ENCODE measurements around the gene IL34.
"Not testable (repeated sequence)": the region's sequence is repeated elsewhere in the genome, so short reads cannot be mapped to it uniquely, and the experiment has no call there.

The IL34 gene

DNA sequence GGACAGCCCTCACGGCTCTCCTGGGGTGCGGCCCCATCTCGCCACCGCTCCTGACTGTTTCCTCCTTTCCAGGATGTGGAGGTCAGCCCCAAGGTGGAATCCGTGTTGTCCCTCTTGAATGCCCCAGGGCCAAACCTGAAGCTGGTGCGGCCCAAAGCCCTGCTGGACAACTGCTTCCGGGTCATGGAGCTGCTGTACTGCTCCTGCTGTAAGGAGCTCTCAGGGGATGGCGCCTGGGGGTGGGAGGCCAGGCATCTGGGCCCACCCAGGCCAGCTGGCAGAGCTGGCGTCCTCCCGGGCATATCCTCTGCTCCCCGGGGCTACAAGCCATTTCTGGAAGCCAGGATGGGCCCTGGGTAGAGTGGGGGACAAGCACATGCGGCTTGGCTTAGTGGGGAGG is 13.2 kb downstream of the IL34 start:
- DNase-seq, result no peak

DNA sequence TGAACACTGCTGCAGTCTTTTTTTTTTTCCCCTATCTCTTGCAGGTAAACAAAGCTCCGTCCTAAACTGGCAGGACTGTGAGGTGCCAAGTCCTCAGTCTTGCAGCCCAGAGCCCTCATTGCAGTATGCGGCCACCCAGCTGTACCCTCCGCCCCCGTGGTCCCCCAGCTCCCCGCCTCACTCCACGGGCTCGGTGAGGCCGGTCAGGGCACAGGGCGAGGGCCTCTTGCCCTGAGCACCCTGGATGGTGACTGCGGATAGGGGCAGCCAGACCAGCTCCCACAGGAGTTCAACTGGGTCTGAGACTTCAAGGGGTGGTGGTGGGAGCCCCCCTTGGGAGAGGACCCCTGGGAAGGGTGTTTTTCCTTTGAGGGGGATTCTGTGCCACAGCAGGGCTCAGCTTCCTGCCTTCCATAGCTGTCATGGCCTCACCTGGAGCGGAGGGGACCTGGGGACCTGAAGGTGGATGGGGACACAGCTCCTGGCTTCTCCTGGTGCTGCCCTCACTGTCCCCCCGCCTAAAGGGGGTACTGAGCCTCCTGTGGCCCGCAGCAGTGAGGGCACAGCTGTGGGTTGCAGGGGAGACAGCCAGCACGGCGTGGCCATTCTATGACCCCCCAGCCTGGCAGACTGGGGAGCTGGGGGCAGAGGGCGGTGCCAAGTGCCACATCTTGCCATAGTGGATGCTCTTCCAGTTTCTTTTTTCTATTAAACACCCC is 13.8 kb downstream of the IL34 start:
- DNase-seq, result no peak

DNA sequence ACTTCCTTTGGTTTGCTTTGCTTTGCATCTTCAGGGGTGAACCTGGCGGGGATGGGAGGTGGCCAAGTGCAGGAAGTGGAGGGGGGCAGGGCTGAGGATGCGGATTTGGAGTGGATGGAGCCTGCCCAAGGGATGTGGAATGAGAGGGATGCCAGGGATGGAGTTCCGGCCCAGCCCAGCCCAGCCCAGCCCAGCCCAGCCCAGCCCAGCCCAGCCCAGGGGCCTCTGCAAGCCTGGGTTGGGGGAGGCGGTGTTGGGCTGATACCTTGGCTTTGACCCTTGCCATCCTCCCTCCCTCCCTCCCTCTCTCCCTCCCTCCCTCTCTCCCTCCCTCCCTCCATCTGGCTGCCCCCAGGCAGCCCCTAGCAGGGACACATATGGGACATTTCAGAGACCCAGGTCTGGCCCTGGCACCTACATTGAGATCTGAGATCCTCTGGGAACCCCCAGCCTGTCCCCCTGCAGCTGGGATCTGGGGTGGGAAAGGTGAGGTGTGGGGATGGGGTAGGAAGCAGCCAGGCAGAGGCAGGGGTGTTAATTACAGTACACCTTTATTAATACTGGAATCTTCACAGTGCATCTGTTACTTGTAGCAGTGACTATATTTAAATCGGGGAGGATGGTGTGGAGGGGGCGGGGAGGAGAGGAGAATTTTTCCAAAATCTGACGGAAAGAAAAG is 14.5 kb downstream of the IL34 start:
- DNase-seq, result no peak

DNA sequence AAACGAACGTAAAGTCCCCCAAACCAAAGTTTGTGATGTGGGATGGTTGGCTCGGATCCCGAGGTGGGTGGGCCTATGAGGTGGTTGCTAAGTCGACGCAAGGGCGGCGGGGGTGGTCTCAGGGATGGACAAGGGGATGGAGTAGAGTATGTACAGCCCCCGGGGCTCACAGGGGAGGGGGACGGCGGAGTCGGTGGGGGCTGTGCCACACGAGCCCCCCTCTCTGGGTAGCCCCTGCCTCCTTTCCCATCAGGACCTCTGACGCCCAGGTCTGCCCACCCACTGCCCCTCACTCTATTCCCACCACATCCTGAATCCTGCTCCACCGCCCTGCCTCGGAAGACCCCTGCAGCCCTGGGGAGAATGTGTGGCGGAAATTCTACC is 15.2 kb downstream of the IL34 start:
- no peak for DNase-seq

DNA sequence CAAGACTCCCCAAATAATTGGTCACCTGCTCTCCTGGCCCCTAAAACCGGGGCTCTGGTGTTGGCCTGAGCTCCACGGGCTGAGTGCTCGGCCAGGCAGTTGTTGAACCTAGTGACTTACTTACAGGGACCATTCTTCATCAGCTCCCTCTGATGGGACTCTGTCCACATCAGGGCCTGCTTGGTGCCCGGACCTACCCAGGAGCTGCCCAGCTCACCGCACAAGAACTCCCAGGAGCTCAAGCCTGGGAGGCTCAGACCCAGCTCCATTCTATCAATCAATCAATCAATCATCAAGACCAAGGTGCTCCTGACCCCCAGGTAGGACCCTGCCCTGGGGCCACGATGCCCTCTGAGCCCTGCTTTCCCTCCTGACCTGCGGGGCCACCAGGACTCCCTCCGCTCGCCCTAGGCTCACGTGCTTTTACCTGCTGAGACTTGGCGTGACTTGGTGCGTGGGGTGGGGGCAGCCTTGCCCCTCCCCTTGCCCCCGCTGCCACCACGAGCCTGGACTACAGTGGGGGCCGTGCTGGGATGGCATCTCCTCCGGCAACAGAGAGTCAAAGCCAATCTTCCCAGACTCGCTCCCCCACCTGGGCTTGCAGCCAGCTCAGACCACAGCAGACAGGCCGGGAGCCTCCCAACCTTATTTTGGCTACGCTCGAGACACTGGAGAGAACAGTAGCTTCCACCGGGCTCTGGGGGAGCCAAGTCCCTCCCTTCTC is 15.7 kb downstream of the IL34 start:
- no peak for DNase-seq

DNA sequence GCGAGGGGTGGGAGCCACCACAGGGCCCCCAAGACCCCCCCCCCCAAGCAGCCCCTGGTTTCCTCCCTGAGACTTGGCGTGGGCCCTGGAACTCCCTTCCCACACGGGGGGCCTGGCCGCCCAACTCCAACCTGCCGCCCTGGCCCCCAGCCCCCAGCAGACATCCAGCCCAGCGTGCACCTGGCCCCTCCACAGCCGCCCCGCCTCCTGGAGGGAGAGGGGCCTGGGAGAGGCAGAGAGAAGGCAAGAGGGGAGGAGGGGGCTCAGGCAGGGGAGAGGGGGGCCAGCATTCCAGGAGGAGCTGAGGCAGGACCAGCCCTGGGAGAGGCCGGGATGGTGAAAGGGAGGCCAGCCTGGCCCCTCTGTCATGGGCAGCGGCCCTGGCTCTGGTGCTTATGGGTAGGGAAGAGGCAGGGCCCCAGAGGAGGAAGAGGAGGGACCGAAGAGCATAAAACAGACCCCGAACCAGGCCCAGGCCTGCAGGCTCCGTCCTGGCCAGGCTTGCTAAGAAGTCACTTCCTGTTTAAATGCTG is 16.7 kb downstream of the IL34 start:
- no peak for DNase-seq

DNA sequence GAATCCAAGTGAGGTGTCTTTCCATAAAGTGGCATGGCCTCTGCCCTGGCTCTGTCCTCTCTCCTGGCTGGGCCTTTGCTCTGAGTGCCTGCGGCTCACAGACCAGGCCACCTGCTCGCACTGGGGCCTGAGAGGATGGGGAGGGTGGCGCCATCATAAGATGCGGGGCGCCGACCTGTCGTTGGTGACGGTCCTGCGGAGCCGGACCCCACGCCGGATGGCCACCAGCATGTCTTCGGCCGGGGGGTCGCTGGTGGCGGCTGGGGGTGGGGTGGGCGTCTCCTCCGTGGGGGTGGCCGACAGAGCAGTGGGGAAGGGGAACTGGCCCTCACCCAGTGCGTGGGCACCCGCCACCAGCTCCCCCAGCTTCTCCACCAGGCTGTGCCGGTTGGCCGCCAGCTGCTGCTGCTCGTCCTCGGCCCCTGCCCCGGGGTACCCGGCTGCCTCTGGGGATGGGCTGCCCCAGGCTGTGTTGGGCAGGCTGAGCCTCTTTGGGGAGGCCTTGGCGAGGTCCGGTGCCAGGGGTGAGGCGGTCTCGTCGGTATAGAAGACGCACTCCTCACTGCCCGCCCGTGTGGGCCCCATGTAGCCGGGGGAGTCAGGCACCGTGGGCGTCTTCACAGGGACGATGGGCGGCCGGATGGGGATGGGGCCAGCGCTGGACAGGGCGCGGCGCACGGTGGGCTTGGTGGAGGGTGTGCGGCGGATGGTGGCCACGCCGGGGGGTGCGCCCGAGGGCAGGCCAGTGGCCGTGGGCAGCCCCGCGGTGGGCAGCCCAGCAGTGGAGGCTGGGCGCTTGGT is 17.4 kb downstream of the IL34 start:
- no peak for DNase-seq

DNA sequence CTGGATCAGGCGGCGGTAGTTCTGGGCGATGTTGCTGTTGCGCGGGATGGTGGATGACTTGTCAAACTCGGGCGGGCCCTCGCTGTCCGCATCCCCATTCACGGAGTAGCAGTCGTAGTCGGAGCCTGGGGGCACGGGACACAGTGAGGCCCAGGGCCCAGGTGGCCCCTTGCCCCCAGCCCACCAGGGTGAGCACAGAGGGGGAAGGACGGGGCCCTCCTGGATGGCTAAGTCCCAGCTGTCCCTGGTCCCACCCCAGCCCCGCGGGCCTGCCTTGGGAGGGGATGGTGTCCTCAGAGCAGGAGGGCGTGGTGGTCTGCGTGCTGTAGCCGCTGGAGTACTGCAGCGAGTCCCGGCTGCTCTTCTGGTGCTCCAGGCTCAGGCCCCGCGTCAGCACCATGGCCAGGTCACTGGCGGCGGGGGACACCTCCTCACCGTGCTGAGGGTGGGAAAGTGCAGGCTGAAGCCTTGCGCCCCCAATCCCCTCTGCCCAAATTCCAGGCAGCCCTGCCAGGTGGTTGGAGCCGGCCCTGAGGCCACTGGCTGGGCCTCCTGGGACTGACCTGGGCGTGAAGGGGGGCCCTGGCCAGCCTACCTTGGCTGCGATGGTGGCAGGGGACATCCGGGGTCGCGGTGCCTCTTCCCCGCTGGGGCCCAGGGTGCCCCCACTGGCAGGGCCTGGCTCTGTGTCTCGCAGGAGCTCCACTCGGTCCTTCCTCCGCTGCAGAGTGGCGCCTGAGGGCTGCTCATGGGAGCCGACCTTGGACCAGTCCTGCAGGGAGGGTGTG is 18.2 kb downstream of the IL34 start:
- DNase-seq, result no peak

DNA sequence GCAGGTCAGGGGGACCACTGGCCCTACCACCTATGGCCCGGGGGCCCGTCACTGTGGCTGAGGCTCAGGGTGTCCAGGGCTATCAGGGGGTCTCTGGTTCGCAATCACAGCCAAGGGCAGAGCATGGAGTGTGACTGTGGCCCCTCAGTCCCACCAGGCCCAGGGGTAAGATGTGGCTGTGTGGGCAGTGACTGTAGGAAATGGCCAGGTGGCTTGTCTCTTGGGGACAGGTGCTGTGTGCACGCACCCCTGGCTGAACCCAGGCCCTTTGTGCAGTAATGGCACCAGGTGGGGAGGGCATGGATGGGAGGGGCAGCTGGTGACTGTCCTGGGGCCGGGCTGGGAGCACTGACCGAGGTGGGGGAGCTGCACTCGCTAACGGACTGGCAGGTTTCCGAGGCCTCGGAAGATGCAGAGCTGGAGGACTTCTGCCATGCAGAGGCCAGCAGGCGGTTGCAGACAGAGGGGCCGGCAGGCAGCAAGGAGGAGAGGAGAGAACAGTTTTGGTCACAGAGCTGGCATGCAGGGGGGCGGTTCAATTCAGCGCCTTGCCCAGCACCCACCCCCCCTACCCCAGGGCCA is 18.8 kb downstream of the IL34 start:
- no peak for DNase-seq

DNA sequence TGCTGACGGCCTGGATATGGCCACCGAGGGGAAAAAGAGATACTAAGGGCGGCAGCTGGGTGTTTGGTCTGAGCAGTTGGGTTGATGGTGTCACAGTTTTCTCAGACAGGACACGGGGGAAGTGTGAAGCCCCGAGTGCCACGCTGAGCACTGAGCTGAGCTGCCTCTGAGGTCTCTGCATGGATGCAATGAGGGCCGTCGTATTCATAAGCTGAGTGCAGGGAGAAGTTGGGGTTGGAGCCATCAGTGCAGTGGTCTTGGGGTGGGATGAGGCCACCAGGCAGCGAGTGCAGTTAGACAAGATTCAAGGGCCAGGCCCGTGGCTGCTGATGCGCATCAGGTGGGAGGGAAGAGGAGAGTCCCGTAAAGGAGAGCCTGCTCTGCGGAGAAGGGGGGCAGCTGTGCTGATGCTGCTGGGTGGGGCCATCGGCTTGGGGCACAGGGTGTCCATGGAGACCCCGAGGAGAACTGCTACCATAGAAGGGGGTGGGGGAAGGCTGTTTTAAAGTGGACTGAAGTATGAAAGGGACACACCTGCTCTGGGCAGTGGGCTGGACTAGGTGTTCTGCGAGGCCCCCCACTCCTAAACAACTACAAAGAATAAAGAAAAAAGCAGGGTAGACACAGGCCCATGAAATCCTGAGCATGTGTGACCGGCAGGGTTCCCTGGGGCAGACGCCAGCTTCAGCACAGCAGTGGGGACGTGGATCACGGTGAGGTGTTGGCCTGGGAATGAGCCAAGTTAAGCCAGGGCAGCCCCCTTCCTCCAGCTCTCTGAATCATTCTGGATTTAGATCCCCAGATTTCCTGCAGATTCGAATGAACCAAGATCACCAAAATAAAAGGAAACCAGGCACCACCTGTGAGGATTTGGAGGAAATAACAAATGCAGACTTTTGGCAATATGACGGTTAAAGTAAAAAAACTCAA is 19.7 kb downstream of the IL34 start:
- no peak for DNase-seq

DNA sequence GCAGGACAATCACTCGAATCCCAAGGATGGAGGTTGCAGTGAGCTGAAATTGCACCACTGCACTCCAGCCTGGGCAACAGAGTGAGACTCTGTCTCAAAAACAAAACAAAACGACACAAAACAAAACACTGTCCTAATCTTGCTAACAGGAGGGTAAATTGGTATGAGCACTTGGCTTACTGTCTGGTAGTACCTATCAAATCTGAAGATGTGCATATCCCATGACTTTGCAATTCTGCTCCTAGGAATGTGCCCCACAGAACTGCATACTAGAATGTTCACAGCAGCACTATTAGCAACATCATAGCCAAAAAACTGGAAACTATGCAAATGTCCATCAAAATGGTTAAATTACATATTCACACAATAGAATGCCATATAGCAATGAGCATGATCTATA is 23.8 kb downstream of the IL34 start:
- DNase-seq, result no peak

DNA sequence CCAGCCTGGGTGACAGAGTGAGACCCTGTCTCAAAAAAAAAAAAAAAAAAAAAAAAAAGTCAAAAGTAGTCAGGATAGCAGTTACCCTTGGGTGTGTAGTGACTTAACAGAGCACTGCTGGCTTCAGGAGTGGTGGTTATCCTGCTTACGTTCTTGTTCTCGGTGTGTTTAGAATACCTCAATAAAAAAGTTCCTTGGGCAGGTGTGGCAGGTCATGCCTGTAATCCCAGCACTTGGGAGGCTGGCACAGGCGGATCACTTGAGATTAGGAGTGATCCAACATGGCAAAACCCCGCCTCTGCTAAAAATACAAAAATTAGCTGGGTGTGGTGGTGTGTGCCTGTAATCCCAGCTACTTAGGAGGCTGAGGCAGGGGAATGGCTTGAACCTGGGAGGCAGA is 24.6 kb downstream of the IL34 start:
- not testable (repeated sequence) for DNase-seq

DNA sequence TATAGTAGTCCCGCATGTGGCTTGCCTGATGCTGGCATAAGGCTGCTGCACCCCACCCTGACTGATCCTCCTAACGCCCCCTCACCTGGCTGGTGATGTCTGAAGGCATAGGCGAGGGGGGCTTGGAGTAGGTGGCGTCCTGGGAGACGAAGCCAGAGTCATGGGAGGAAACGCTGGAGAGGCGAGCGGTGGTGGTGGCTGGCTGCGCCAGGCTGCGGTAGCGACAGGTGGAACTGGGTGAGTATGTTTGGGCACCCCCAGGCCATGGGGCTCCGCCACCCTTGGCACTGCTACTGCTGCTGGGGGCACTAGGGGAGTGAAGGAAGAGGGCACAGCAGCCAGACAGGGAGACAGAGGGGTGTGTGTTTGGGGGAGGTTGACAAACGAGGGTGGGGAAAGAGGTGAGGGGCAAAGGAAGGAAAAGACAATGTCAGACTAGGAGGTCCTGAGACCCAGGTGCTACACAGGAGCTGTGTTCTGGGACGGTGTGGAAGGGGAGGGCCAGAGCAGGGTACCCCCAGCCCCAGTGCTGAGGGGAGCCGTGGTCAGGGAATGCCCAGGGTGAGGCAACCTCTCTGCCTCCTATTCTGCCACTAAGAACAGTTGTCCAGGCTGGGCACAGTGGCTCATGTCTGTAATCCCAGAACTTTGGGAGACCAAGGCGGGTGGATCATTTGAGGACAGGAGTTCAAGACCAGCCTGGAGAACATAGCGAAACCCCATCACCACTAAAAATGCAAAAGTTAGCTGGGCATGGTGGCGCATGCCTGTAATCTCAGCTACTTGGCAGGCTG is 28.1 kb downstream of the IL34 start:
- no peak for DNase-seq

DNA sequence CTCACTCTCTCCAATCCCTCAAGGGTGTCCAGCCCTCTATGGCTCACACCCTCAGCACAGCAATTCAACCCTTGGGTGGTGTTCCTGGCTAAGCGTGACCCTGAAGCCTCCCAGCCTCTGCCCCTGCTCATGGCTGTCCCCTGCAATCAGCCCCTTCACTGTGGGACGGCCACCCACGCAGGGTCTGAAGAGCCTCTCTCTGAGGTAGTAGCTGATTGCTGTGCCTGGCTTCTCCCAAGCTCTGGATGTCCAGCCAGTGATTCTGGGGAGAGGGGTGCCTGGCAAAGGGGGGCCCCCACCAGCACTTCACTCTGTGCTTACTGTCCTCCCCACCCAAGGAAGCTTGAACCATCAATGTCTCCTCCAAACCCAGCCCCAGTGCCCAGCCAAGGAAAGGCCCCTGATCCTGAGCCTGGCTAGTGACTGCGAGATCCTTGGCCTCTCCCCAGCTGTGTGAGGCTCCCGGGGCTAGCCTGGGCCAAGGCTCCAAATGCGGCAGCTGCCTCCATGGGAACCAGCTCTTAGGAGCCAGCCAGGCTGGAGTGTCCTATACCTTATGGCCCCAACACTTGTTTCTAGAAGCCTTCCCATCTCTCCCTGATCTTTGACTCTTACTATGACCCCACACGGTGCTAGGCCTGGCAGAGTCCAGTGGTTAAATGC is 29.6 kb downstream of the IL34 start:
- no peak for DNase-seq

DNA sequence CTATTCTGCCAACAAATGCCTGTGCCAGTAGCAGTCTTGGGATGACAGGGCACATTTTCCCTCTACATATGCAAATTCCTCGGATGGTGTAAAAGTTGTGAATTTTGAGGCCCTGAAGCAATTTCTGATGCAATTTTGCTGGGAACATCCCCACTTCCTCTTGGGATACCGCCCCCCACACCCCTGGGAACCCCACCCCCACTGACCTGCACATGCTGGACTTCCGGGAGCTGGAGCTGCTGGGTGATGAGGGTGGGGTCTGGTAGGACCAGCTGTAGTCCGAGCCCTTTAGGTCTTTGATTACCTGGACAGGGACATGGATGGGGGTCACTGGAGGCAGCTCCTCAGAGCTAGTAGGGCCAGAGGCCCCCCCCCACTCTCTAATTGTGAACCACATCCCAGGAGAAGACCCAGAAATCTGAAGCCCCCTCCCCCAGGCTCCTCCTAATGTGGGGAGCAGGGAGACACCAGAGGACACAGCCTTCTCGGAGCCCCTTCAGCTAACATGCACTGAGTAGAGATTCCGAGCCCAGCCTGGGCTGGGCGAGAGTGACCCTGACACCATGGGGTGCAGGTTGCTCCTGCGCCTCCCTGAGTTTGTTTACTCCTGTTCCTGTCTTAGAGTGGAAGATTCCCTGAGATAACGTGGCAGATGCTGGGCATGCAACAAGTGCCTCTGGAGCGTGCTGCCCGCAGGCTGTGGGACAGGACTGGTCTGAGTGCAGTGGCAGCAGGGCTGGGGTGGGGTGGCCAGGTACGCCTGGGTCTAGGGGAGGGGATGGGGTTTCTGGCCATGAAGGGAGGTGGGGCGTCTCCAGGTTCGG is 30.5 kb downstream of the IL34 start:
- DNase-seq, result no peak

DNA sequence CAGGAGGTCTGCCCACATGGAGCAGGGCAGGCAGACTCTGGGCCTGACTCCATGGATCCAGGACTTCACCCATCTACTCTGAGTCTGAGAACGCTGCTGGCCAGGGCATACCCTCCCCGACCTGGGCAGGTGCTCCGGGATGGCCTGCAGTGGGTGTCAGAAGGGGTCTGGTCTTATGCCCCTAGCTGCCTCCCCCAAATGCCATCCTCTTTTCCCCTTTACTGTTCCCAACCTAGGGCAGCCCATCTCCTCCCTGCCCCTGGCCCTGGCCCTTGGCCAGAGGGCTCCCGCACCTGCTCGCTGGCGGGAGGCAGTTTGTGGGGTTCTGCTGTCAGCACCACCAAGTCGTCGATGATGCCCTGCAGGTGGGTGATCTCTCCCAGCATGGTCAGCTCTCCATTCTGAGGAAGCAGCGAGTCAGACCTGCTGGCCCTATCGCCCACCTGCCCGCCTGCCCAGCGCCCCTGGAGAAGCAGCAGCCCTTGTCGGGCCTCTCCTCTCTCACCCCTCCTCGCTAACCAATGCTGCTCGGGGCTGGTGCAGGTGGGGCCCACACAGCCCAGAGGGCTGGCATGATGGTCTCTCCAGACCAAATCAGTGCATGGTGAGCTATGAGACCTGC is 31.3 kb downstream of the IL34 start:
- DNase-seq, result no peak

DNA sequence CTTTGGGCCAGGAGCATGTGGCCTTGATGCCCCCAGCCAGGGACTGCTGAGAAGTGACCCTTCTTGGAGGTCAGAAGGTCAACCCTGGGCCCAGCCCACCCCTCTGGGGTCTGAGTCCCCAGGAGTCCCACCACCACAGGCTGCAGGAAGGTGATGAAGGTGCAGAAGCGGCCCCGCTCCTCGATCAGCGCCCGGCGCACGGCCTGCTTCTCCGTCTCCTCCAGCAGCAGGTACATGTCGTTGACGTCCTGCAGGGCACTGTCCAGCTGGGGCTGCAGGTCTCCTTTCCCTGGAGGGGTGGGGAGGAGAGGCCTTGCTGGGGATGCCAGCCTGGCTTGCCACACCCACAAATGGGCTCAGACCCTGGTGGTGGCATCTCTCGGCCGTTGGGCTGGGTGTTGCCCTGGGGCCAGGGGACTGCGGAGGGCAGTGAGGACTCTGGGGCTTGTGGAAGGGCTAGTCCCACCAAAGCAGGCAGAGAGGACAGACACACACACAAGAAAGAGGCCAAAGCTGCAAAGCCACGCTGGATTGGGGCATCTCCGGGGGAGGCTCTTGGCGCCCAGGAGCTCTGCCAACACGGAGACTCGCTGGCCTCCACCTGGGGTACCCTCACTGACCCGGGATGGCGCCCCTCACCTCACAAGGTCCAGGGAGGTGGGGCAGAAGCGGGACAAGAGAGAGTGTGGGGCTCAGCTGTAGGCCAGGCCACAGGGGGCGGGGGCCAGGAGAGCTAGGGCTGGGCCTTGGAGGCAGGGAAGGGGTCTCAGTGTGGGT is 31.9 kb downstream of the IL34 start:
- DNase-seq, result no peak

All from CD4-positive, alpha-beta T cell treated with Interleukin-12 subunit alpha and Interleukin-12 subunit beta, for 1 hour (primary cell).